OCI-LY7 (cell line): ENCODE data around the gene RNF214. TPM values are rescaled to one million over a fixed set of nuclear protein-coding genes. Genes with fewer than 3 reads are reported as not detected.
A peak's percentile ranks its signal among the peaks of the same experiment; 100 is the strongest.

ENCODE experiments used
- BruUV-seq: library from RNA; stranded (reverse); fragments of 400-500 nt; replicated peaks from 2 replicates; lab custom pipeline; 2021; lab: Mats Ljungman, UMichigan
- CTCF ChIA-PET: fragments of 300-600 bp; sonication (Branson Sonifier 250); formaldehyde crosslinking; loops from one replicate; lab custom pipeline; 2022; ENCODE audit warnings: antibody characterized with exemption; ENCODE audit not compliant: unreplicated experiment; lab: Charles Lee
- POLR2A ChIA-PET: fragments of 300-600 bp; sonication (Branson Sonifier 250); formaldehyde crosslinking; loops from one replicate; lab custom pipeline; 2022; ENCODE audit warnings: antibody characterized with exemption; lab: Charles Lee
- DNase-seq: peaks from one replicate; pipeline ENCODE4 v3.0.0-alpha.2; 2015; ENCODE audit warnings: low spot score
- H2AFZ ChIP-seq: fragments of 200-600 bp; sonication (generic), shearing (Covaris generic); 2 replicates; pipeline ENCODE4 v1.6.1; 2014; ENCODE audit warnings: mild to moderate bottlenecking, antibody characterized with exemption, low read length, moderate library complexity
- H3K27ac ChIP-seq: fragments of 200-600 bp; sonication (generic); 2 replicates; pipeline ENCODE4 v1.5.1; 2014; ENCODE audit warnings: mixed run types, low read depth, mild to moderate bottlenecking, moderate library complexity, low read length, inconsistent platforms; ENCODE audit not compliant: poor library complexity, severe bottlenecking
- H3K36me3 ChIP-seq: fragments of 200-600 bp; sonication (generic); 2 replicates; pipeline ENCODE4 v1.6.1; 2014; ENCODE audit warnings: mild to moderate bottlenecking, antibody characterized with exemption, low read length, moderate library complexity, mixed read lengths; ENCODE audit not compliant: insufficient read depth
- H3K4me1 ChIP-seq: fragments of 200-600 bp; sonication (generic); 2 replicates; pipeline ENCODE4 v1.5.1; 2014; ENCODE audit warnings: mild to moderate bottlenecking, low read length; ENCODE audit not compliant: insufficient read depth, poor library complexity, severe bottlenecking
- H3K4me2 ChIP-seq: fragments of 200-600 bp; sonication (generic); 2 replicates; pipeline ENCODE4 v1.6.1; 2014; ENCODE audit warnings: mild to moderate bottlenecking, low read length
- H3K4me3 ChIP-seq: fragments of 200-600 bp; sonication (generic); 2 replicates; pipeline ENCODE4 v1.5.1; 2014; ENCODE audit warnings: mild to moderate bottlenecking, low read depth, low read length; ENCODE audit not compliant: poor library complexity, severe bottlenecking
- H3K79me2 ChIP-seq: fragments of 200-600 bp; sonication (generic); 2 replicates; pipeline ENCODE4 v1.6.1; 2016; ENCODE audit warnings: low read depth, mild to moderate bottlenecking, low read length, moderate library complexity, mixed read lengths; ENCODE audit not compliant: insufficient read depth
- H3K9me2 ChIP-seq: fragments of 200-600 bp; sonication (generic); 2 replicates; pipeline ENCODE4 v1.6.1; 2016; ENCODE audit warnings: mild to moderate bottlenecking, low read length, mixed read lengths; ENCODE audit not compliant: insufficient read depth
- H3K9me3 ChIP-seq: fragments of 200-600 bp; sonication (generic); 2 replicates; pipeline ENCODE4 v1.6.1; 2014; ENCODE audit warnings: mild to moderate bottlenecking, mixed run types, low read length, mixed read lengths
- H4K20me1 ChIP-seq: fragments of 200-600 bp; sonication (generic); 2 replicates; pipeline ENCODE4 v1.6.1; 2014; ENCODE audit warnings: mild to moderate bottlenecking, antibody characterized with exemption, low read length, moderate library complexity, mixed read lengths; ENCODE audit not compliant: insufficient read depth
- CTCF ChIP-seq: fragments of 200-600 bp; sonication (generic); conservative IDR thresholded peaks from 2 replicates; pipeline ENCODE4 v1.5.1; 2014; ENCODE audit warnings: mild to moderate bottlenecking, antibody characterized with exemption, low read length, moderate library complexity, mixed read lengths
- EZH2phosphoT487 ChIP-seq: fragments of 200-600 bp; sonication (generic); IDR thresholded peaks from 2 replicates; pipeline ENCODE4 v1.6.1; 2018; ENCODE audit warnings: low read depth, borderline replicate concordance, mild to moderate bottlenecking, mixed run types, antibody characterized with exemption, low read length, moderate library complexity, mixed read lengths
- intact Hi-C: fragments of 100-400 bp; cut with micrococcal nuclease; formaldehyde crosslinking; loops from one replicate; pipeline ENCODE4 v1.10.0; 2022; ENCODE audit not compliant: unreplicated experiment
- total RNA-seq, 2 experiments: library from RNA; depleted of rRNA in 1 of 2; stranded (reverse); fragments of >200 nt in 1 of 2; shearing (Covaris generic) in 1 of 2; gene quantifications; 2 replicates each; pipeline ENCODE4 v1.2.3, GENCODE V29; 2014 to 2022

RNF214 gene
- total RNA-seq, 2 experiments from 2014 or later: 11.2 to 30.2 TPM

- intact Hi-C loops: loop anchor here (2.0 kb wide), 1 partner anchor 95 kb away; the partner anchor contains the start of genes PCSK7 and RNF214
- Histone ChIP-seq H3K4me3 (peak within 1 kb of the TSS; percentile 92), H3K9me2 (no peaks in the 10 kb centered on the region), H3K4me1 (peaks cover 10% of the 10 kb centered on the region), H3K4me2 (peak within 1 kb of the TSS; percentile 97), H4K20me1 (no peaks in the 10 kb centered on the region), H3K79me2 (no peaks in the 10 kb centered on the region), H3K9me3 (no peaks in the 10 kb centered on the region), H3K27ac (peak within 1 kb of the TSS; percentile 60), H3K36me3 (no peaks in the 10 kb centered on the region), H2AFZ (peak within 1 kb of the TSS; percentile 87)
- ChIA-PET POLR2A (interaction anchor here (0.5 to 1.7 kb wide), 11 partner anchors 14 to 648 kb away, joined by 3 to 6 read pairs (median 3); no protein-coding TSS in a partner anchor), CTCF (interaction anchor here (0.6 to 1.0 kb wide), 2 partner anchors 44 to 1727 kb away, joined by 3 read pairs; no protein-coding TSS in a partner anchor)
- TF ChIP-seq CTCF (no peak), EZH2phosphoT487 (no peak)
- peak; percentile 98 for DNase-seq
- no TSS peak for BruUV-seq
Measured at GRCh38 chr11:117327567-117328374, 95.3 kb downstream of the RNF214 start, which contains the start of gene CEP164. TSS of gene CEP164 (plus strand) at chr11:117327854. CDS start at chr11:117338587, 10,733 bp downstream.

- H3K79me2 ChIP-seq: no peaks in the 10 kb centered on the region
- H3K9me3 ChIP-seq: no peaks in the 10 kb centered on the region
- peak overlapping the region; percentile 97 for H3K4me2 ChIP-seq
- no peaks in the 10 kb centered on the region for H3K9me2 ChIP-seq
- peaks cover 10% of the 10 kb centered on the region for H3K4me1 ChIP-seq
- ChIA-PET CTCF (no interaction called here), POLR2A (interaction anchor here (0.6 to 1.7 kb wide), 6 partner anchors 13 to 408 kb away, joined by 3 to 6 read pairs (median 4); no protein-coding TSS in a partner anchor)
- H4K20me1 ChIP-seq: no peaks in the 10 kb centered on the region
- intact Hi-C loops: no loop called here
- DNase-seq: peak; percentile 19
- peak overlapping the region; percentile 87 for H2AFZ ChIP-seq
- H3K36me3 ChIP-seq: no peaks in the 10 kb centered on the region
- TF ChIP-seq EZH2phosphoT487 (no peak), CTCF (no peak)
- H3K27ac ChIP-seq: peak overlapping the region; percentile 60
- no TSS peak for BruUV-seq
- peak overlapping the region; percentile 92 for H3K4me3 ChIP-seq
Measured at GRCh38 chr11:117328375-117329010, 96.0 kb downstream of the RNF214 start.
